OCI-LY7 (cell line): ENCODE data around the gene PPP1R14B.

Source experiments
- CTCF ChIP-seq: fragments of 200-600 bp; sonication (generic); conservative IDR thresholded peaks from 2 replicates; pipeline ENCODE4 v1.5.1; 2014; ENCODE audit warnings: mild to moderate bottlenecking, antibody characterized with exemption, low read length, moderate library complexity, mixed read lengths
- EZH2phosphoT487 ChIP-seq: fragments of 200-600 bp; sonication (generic); IDR thresholded peaks from 2 replicates; pipeline ENCODE4 v1.6.1; 2018; ENCODE audit warnings: low read depth, borderline replicate concordance, mild to moderate bottlenecking, mixed run types, antibody characterized with exemption, low read length, moderate library complexity, mixed read lengths

- TF ChIP-seq CTCF (no peak), EZH2phosphoT487 (no peak)
Measured at GRCh38 chr11:64263021-64263946, 16.5 kb upstream of the PPP1R14B start.
